ENCODE data around the gene TDRD5. TPM values are rescaled to one million over a fixed set of nuclear protein-coding genes. Genes with fewer than 3 reads are reported as not detected.

TDRD5 gene
- polyA plus RNA-seq (ENCODE audit: insufficient read length in 3 of 3), result 1 to 10 TPM; 3.2 to 5.7 (median 5.2) TPM
- long read RNA-seq, donor 1, result 0 reads
- long read RNA-seq, donor 2, result 0 reads
- long read RNA-seq, donor 3, result 0 reads
- long read RNA-seq, donor 4, partial matches to known transcripts, result 0 of 1 reads
- long read RNA-seq, donor 4, other reads (novel, unspliced or antisense), result 0 of 1 reads
- long read RNA-seq, donor 5, result 0 reads
- long read RNA-seq, donor 6, result 0 reads
- long read RNA-seq, donor 7, result 0 reads
- long read RNA-seq, donor 8, result 0 reads
- long read RNA-seq, donor 9, result 0 reads
- long read RNA-seq, donor 10, result 0 reads
- long read RNA-seq, donor 11, result 0 reads
- long read RNA-seq, donor 12, result 0 reads
- long read RNA-seq, donor 13, partial matches to known transcripts, result 6 of 6 reads
- long read RNA-seq, donor 13, other reads (novel, unspliced or antisense), result 0 of 6 reads
- long read RNA-seq, donor 14, result 0 reads
- long read RNA-seq, donor 15, result 0 reads
- long read RNA-seq, donor 16, result 0 reads

DNA sequence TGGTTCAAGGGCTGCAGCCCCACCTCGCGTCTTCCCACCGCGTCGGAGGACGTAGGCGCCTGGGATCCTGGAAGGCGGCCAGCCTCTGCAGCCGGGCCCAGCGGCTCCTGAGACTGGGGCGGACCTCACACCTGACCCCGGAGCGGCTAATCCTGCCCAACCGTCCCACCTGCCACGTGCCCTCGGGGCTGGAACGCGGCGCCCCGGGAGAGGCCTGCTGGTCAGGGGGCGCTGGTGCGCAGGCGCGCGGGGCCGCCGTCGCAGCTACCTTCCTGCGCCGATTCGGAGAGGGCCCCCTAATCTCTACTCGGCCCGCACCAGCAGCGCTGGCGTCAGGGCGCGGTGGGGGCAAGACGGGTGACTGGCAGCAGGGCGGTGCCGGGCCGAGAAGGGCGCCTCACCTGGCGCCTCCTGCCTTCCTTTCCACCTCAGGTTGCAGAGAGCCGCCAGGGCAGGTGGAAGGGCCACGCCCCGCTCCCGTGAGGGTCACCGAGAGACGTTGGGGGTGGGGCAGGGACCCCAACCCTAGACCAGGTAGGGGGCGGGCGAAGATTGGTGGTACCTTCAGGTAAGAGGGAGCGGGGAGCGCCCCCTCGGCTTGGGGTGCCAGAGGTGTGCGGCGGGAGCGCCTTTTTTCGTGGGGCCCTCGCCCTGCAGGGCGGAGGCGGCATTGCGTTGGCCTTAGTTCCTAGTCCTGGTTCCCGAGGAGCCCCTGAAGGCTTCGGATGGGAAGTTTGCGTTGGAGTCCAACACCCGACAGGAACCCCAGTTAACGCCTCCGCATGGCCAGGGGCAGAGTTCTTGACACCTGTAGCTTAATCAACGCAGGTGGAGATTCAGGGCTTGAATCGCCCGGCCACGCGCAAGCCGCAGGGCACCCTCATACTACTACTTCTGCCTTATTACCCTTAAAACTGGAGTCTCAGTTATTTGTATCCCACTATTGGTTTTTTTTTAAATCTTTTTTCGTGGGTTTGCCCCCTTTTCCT is at the start of gene TDRD5:
TSS of gene TDRD5 (plus strand) at position 241 of the 989 bp plus-strand sequence. CDS start 784 bp downstream, outside the sequence.
- DNase-seq (ENCODE audit: extremely low read depth in 1 of 11, low read depth in 9 of 11, low spot score in 4 of 11), result peak in 2 of 11 donors; percentile 31

GRCh38 chr1:179545321-179545720 is 46.3 kb upstream of the TDRD5 start:
- peak in 1 of 11 donors; percentile 4 for DNase-seq (ENCODE audit: extremely low read depth in 1 of 11, low read depth in 9 of 11, low spot score in 4 of 11)

DNA sequence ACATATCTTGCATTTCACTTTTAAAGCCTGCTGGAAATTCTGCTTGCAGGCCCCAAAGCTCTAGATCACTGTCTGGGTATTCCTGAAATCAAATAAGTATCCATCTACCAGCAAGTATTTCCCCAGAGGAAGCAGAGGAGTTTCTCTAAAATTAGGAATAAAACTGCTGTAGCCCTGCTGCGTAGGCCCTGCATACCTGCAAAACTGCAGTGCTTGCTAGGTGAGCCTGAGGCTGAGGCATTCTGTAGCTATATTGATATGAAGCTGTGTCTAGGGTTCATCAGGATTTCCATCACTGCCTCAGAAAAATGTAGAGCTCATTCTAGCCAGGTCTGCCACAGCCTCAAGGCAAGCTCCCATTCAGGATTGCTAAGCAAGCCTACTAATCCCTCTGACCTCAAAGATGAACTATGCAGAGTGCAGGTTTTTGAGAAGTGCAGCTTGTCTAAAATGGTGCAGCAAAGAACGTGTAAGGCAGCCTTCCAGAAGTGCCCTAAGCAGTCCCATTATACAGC is 44.6 kb upstream of the TDRD5 start:
- no peak for DNase-seq (ENCODE audit: extremely low read depth in 1 of 11, low read depth in 9 of 11, low spot score in 4 of 11)

DNA sequence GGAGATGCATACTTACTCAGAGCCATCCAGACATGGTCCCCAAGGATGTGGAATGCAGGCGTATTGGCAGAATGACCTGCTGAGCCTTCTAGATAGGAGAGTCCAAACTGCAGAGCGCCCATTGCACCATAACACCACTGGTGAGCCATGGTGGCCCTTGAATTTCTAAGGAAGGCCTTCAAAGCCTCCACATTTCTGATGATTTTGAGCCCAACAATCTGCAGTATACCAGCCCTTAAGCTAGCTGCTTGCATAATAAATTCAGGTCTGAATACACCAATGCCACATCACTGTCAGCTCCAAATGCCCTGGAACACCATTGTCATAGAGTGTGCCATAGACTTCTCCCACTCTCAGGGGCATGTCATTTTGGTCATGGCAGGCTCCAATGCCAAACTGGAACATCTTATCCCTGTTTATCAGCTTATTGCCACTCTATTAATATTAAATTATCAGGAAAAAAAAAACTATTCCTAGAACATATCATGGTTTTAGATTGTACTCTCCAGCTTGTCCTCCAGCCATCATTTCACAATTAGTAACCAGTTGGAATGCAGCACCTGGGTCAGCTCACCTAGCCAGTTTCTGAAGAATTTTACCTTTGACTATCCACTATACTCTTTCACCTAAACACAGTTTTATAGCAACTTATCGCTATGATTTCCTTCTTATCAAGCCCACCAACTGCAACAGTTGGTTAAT is 42.8 kb upstream of the TDRD5 start:
- DNase-seq (ENCODE audit: extremely low read depth in 1 of 11, low read depth in 9 of 11, low spot score in 4 of 11), result no peak

GRCh38 chr1:179549368-179549700 is 42.3 kb upstream of the TDRD5 start:
- no peak for DNase-seq (ENCODE audit: extremely low read depth in 1 of 11, low read depth in 9 of 11, low spot score in 4 of 11)

- no peak for DNase-seq (ENCODE audit: extremely low read depth in 1 of 11, low read depth in 9 of 11, low spot score in 4 of 11)
Observed at GRCh38 chr1:179550746-179551682, 40.6 kb upstream of the TDRD5 start.

DNA sequence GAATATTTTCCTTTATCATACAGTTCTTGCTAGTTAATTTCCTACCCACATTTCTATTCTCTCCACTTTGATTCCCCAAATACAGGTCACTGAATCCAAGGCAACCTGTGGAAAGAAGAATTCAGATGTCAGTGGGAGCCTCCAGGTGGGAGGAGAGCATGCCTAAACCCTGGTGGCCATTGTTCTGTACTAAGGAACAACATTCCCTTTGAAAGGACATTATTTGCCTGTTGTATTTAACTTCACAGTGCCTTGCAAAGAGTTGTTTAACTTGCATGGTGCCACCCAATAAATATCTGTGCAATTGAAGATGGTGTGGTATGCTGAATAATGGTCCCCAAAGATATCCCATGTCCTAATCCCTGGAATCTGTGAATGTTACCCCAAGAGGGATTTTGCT is 37.2 kb upstream of the TDRD5 start:
- no peak for DNase-seq (ENCODE audit: extremely low read depth in 1 of 11, low read depth in 9 of 11, low spot score in 4 of 11)

GRCh38 chr1:179558078-179558477 is 33.6 kb upstream of the TDRD5 start:
- DNase-seq (ENCODE audit: extremely low read depth in 1 of 11, low read depth in 9 of 11, low spot score in 4 of 11), result no peak

- no peak for DNase-seq (ENCODE audit: extremely low read depth in 1 of 11, low read depth in 9 of 11, low spot score in 4 of 11)
Observed at GRCh38 chr1:179575497-179576314, 15.9 kb upstream of the TDRD5 start, which contains the start of gene NPHS2. TSS of gene NPHS2 (minus strand) at chr1:179575948. CDS start at chr1:179575864, 84 bp downstream.

DNA sequence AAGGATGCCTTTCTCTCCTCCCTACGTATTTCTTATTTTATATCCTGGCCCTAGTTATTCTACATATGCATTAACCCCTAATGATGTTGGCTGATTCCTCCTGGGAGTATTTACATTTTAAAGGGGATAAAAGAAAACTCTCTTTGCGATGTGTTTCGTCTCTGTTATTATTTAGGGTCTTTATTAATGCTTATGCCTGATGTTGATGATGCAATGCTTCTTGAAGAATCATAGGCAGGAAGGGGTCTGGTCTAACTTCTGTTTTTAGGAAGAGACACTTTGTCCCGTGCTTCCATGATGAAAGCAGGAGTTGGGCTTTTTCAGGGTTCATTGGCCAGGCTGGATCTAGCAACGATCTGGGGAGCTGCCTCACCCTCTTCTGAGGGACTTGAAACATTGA is 15.1 kb upstream of the TDRD5 start:
- DNase-seq (ENCODE audit: extremely low read depth in 1 of 11, low read depth in 9 of 11, low spot score in 4 of 11), result no peak

DNA sequence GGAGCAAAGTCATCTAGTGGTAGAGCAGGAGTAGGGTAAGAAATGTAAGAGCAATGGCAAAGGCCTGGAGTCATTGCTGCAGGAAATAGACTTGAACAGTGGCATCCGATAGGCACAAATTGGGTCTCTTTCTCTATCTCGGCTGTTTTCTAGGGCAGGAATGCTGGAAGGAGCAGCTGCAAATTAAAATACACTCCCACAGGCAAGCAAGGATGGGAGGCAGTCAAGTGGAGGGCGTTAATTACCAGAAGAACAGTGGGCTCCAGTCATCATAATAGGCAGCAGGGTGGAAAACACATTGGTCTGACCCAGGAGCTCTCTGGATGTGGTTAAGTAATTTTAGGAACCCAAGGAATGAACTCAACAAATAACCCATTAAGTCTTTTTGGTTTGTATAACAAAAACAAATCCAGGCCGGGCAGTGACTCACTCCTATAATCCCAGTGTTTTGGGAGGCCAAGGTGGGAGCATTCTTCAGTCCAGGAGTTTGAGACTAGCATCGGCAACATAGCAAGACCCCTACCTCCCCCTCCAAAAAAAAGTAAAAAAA is 7.8 kb upstream of the TDRD5 start:
- DNase-seq (ENCODE audit: extremely low read depth in 1 of 11, low read depth in 9 of 11, low spot score in 4 of 11), result no peak

GRCh38 chr1:179586107-179586823 is 5.4 kb upstream of the TDRD5 start:
- peak in 10 of 11 donors; percentile 41 to 70 (median 60) for DNase-seq (ENCODE audit: extremely low read depth in 1 of 11, low read depth in 9 of 11, low spot score in 4 of 11)

- no peak for DNase-seq (ENCODE audit: extremely low read depth in 1 of 11, low read depth in 9 of 11, low spot score in 4 of 11)
Observed at GRCh38 chr1:179587336-179587735, 4.3 kb upstream of the TDRD5 start.

DNA sequence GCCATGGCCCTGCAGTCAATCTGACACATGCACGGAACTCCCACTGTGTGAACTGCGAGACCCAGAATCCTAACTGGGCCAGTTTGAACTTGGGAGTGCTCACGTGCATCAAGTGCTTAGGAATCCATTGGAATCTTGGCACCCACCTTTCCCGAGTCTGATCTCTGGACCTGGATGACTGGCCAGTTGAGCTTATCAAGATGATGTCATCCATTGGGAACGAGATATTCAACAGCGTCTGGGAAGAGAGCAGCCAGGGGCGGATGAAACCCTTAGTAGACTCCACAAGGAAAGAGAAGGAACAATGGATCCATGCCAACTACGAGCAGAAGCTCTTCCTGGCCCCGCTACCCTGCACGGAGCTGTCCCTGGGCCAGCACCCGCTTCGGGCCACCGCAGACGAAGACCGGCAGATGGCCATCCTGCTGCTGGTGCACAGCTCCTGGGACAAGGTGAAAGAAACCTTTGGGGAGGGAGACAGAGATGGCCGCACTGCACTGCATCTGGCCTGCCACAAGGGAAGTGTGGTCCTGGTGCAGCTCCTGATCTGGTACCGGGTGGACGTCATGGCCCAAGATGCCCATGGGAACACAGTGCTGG is 3.1 kb upstream of the TDRD5 start:
- no peak for DNase-seq (ENCODE audit: extremely low read depth in 1 of 11, low read depth in 9 of 11, low spot score in 4 of 11)

DNA sequence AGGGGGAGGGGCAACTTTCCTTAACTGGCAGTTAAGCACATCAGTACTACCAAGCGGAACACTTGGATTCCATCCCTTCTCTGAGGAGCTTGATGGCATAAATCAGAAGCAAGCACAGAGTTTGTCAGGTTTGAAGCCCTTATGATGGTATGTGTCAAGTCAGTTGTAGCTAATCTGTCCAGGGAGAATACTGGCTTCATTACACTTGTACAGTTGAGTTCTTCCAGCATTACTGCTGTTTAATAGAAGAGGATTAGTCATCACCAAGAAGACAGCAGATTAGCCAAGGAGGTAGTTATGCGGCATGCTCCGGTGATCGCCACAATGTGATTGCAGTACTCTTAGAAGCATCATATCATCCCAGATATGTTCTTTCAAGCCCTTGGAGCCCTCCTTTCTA is 2.1 kb upstream of the TDRD5 start:
- no peak for DNase-seq (ENCODE audit: extremely low read depth in 1 of 11, low read depth in 9 of 11, low spot score in 4 of 11)

DNA sequence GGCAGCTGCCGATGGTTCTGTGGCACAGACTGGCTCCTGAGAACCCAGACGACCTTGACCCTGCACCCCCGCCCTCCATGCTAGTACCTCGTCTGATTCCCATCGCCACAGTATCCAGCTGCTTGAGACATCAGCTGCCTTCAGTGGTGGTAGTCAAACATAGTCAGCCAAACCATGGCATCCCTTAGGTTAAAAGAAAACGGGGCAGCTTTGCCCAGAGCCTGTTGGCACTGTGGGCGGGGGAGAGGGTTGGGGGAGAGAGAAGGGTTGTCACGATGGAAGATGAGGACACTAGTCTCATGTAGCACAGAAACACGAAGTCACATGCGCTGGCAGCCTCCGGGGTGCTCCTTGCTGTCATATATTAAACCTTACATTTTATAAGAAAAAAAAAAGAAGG is 961 bp upstream of the TDRD5 start:
- no peak for DNase-seq (ENCODE audit: extremely low read depth in 1 of 11, low read depth in 9 of 11, low spot score in 4 of 11)
